ENCODE data around the gene USP16. TPM values are rescaled to one million over a fixed set of nuclear protein-coding genes. Genes with fewer than 3 reads are reported as not detected.
"Not testable (repeated sequence)": the region's sequence is repeated elsewhere in the genome, so short reads cannot be mapped to it uniquely, and the experiment has no call there.

The USP16 gene
- total RNA-seq, 1 experiment from 2014 or later = 77.9 TPM

GRCh38 chr21:29033301-29033700 lies 8.8 kb downstream of the USP16 start:
- no peak for DNase-seq (ENCODE audit: low spot score)

GRCh38 chr21:29033871-29034270 lies 9.4 kb downstream of the USP16 start:
- no peak for DNase-seq (ENCODE audit: low spot score)

GRCh38 chr21:29034678-29035077 lies 10.2 kb downstream of the USP16 start:
- DNase-seq (ENCODE audit: low spot score) = no peak

GRCh38 chr21:29052224-29052623 lies 27.8 kb downstream of the USP16 start:
- no peak for DNase-seq (ENCODE audit: low spot score)

- no peak for DNase-seq (ENCODE audit: low spot score)
Observed at GRCh38 chr21:29053011-29053553, 28.6 kb downstream of the USP16 start.

- no peak for DNase-seq (ENCODE audit: low spot score)
Observed at GRCh38 chr21:29053656-29054055, 29.2 kb downstream of the USP16 start.

GRCh38 chr21:29055080-29055479 lies 30.6 kb downstream of the USP16 start:
- DNase-seq (ENCODE audit: low spot score) = no peak

GRCh38 chr21:29056005-29056404 lies 31.5 kb downstream of the USP16 start:
- DNase-seq (ENCODE audit: low spot score) = no peak

GRCh38 chr21:29056538-29057050 lies 32.1 kb downstream of the USP16 start:
- DNase-seq (ENCODE audit: low spot score) = no peak

GRCh38 chr21:29064850-29065481 lies 40.5 kb downstream of the USP16 start:
- DNase-seq (ENCODE audit: low spot score) = no peak

GRCh38 chr21:29072873-29073221 lies 48.4 kb downstream of the USP16 start:
- no peak for DNase-seq (ENCODE audit: low spot score)

GRCh38 chr21:29073222-29074006 lies 48.9 kb downstream of the USP16 start, which contains the start of gene CCT8:
TSS of gene CCT8 (minus strand) at chr21:29073648. CDS start at chr21:29073590, 58 bp downstream.
- peak; percentile 100 for DNase-seq (ENCODE audit: low spot score)

- DNase-seq (ENCODE audit: low spot score) = no peak
Observed at GRCh38 chr21:29074007-29074376, 49.5 kb downstream of the USP16 start.

GRCh38 chr21:29074783-29075182 lies 50.3 kb downstream of the USP16 start:
- DNase-seq (ENCODE audit: low spot score) = no peak

- DNase-seq (ENCODE audit: low spot score) = peak; percentile 76
Observed at GRCh38 chr21:29075706-29076466, 51.4 kb downstream of the USP16 start.

GRCh38 chr21:29076731-29077640 lies 52.5 kb downstream of the USP16 start:
- DNase-seq (ENCODE audit: low spot score) = not testable (repeated sequence)

- no peak for DNase-seq (ENCODE audit: low spot score)
Observed at GRCh38 chr21:29077651-29078090, 53.2 kb downstream of the USP16 start.

- no peak for DNase-seq (ENCODE audit: low spot score)
Observed at GRCh38 chr21:29078869-29079767, 54.6 kb downstream of the USP16 start.

- no peak for DNase-seq (ENCODE audit: low spot score)
Observed at GRCh38 chr21:29080454-29080941, 56.0 kb downstream of the USP16 start.
